ENCODE measurements around the gene SLC44A5.
A peak's percentile ranks its signal among the peaks of the same experiment; 100 is the strongest.
"Not testable (repeated sequence)": the region's sequence is repeated elsewhere in the genome, so short reads cannot be mapped to it uniquely, and the experiment has no call there.

Gene SLC44A5

DNA sequence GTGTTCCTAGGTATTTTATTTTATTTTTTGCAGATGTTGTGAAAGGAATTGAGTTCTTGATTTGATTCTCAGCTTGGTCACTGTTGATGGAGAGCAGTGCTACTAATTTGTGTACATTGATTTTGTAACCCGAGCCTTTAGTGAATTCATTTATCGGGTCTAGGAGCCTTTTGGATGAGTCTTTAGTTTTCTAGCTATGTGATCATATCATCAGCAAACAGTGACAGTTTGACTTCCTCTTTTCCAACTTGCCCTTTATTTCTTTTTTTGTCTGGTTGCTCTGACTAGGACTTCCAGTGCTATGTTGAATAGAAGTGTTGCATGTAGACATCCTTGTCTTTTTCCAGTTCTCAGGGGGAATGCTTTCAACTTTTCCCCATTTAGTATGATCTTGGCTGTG lies 337.8 kb downstream of the SLC44A5 start:
- DNase-seq (ENCODE audit: low spot score) = no peak

DNA sequence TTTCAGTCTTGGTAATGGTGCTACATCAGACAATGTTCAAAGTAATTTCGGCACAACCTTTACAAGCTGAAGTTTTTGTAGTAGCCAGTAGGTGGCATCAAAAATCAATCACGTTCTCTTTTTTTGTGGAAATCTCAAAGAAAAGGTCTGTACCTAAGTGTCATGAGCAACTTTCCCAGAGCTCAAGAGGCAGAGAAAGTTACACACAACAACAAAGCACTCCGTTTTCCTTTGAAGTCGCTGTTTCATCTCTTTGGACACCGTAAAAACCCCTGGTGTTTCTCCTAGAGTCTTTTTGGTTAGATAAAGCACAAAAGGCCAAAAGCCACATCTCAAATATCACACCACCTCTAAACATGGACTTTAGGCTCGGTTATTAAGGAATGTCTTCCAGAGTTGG lies 345.1 kb downstream of the SLC44A5 start:
- DNase-seq (ENCODE audit: low spot score) = peak; percentile 2

DNA sequence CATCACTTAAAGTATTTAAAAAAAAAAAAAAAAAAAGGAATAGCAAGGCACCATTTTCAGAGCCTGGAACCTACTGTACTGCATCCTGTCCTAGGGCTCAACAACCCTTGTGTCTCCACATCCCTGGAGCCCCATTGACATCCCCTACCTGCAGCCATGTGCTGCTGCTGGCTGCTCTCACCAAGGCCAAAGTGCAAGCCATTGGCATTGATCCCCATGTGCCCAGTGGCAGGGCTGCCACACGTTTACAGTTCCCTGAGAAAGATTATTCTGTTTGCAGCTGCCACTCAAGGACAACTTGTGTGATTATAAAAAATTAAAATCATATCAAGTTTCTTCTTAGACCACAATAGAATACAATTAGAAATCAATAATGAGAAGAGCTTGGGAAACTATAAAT lies 346.8 kb downstream of the SLC44A5 start:
- no peak for DNase-seq (ENCODE audit: low spot score)

- DNase-seq (ENCODE audit: low spot score) = not testable (repeated sequence)
Measured at GRCh38 chr1:75263616-75264015, 347.3 kb downstream of the SLC44A5 start.

GRCh38 chr1:75261946-75262345 lies 349.0 kb downstream of the SLC44A5 start:
- not testable (repeated sequence) for DNase-seq (ENCODE audit: low spot score)

GRCh38 chr1:75258351-75258750 lies 352.6 kb downstream of the SLC44A5 start:
- DNase-seq (ENCODE audit: low spot score) = no peak

DNA sequence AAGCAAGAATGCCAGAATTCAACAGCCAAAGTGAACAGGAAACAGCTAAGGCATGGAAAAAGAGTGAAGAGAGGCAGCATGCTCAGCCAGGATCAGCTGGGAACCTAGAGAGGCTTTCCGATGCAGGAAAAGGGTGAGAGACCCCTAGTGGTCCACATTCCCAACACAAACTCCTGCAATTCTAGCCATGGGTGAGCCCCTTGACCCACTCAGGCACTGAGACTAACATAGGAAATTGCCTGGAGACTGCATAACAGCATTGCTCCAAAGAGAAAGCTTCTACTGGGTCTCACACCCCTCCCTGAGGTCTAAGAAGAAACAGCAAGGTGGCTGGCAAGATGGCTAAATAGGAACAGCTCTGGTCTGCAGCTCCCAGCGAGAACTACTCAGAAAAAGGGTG lies 353.5 kb downstream of the SLC44A5 start:
- DNase-seq (ENCODE audit: low spot score) = no peak

GRCh38 chr1:75250114-75250513 lies 360.8 kb downstream of the SLC44A5 start:
- DNase-seq (ENCODE audit: low spot score) = not testable (repeated sequence)

DNA sequence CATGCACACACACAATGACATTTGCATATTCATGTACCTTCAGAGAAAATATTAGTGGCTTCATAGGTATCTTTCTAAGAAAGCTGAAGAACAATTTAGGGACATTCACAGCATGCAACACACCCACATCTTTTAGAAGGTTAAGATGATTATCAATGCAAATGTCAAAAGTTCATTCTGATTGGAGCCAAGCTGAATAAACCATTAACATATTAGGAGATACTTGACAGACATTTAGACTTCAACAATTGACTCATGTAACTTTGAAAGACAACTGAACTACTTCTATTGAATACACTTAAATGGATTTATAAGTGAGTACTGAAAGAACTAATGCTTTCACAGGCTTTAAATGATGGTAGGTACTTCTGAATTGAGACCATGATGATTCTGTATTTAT lies 365.7 kb downstream of the SLC44A5 start:
- no peak for DNase-seq (ENCODE audit: low spot score)

- DNase-seq (ENCODE audit: low spot score) = no peak
Measured at GRCh38 chr1:75243124-75243523, 367.8 kb downstream of the SLC44A5 start.

GRCh38 chr1:75237316-75237715 lies 373.6 kb downstream of the SLC44A5 start:
- DNase-seq (ENCODE audit: low spot score) = no peak

- no peak for DNase-seq (ENCODE audit: low spot score)
Measured at GRCh38 chr1:75234562-75234961, 376.4 kb downstream of the SLC44A5 start.

DNA sequence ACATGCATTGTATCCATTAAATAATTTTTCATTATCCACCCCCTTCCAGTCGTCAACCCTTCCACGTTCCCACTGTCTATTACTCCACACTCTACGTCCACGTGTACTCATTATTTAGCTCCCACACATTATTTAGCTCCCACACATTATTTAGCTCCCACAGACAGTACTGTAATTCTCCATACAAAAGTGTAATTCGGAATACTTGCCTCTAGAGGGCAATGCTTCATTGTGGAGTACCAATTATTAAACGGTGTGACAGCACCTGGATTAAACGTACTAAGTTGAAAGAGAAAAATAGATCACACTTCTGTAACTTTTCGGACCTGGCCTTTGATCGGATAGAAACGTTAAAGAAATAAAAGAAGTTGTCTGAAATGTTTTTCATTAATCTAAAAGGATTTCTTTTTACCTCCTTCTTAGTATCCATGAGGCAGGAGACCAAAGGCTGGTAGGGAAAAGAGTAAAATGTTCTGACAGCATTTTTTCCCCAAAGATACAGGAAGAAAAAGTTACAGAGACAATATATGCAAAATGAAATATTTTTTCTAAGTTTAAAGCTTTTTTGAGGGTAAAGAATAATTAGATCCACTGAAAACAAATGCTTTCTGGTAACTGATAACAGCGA lies 377.5 kb downstream of the SLC44A5 start:
- peak; percentile 3 for DNase-seq (ENCODE audit: low spot score)

- DNase-seq (ENCODE audit: low spot score) = no peak
Measured at GRCh38 chr1:75220072-75220471, 390.8 kb downstream of the SLC44A5 start.

- no peak for DNase-seq (ENCODE audit: low spot score)
Measured at GRCh38 chr1:75214017-75214416, 396.9 kb downstream of the SLC44A5 start.

DNA sequence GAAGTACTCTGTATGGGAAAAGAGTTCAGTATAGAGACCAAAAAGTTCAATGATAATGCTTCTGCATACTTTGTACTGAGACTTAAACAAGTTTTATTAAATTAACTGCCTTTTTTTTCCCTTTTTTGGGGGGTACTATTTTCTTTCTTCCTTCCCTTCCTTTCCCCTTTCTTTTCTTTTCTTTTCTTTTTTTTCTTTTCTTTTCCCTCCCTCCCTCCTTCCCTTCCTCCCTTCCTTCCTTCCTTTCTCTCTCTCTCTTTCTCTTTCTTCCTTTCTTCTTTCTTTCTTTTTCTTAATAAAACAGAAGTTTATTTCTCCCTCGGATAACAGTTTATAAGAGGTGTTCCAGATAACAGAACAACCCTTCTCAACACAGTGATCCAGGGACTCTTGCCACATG lies 399.3 kb downstream of the SLC44A5 start:
- DNase-seq (ENCODE audit: low spot score) = no peak

DNA sequence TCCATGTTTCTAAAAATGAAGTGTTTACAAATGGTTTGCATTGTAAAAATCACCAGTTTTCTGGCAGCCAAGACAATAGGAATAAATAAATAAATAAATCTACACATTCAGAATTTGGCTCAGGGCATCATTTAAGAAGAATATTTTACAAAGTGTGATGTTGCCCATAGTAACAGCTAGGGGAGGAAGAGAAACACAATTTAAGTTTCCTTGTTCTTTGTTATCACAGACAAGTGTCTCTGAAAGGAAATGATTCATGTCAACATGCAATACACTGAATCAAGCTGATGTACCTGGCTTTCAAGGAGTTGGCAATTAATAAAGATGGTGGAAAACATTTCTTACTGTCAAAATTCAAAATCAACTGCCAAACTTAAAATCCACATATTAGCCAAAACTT lies 402.1 kb downstream of the SLC44A5 start:
- no peak for DNase-seq (ENCODE audit: low spot score)

- peak; percentile 56 for DNase-seq (ENCODE audit: low spot score)
Measured at GRCh38 chr1:75203415-75204277, 407.3 kb downstream of the SLC44A5 start.

- DNase-seq (ENCODE audit: low spot score) = no peak
Measured at GRCh38 chr1:75202751-75203150, 408.2 kb downstream of the SLC44A5 start.

- no peak for DNase-seq (ENCODE audit: low spot score)
Measured at GRCh38 chr1:75198761-75199160, 412.2 kb downstream of the SLC44A5 start.

- no peak for DNase-seq (ENCODE audit: low spot score)
Measured at GRCh38 chr1:75198163-75198562, 412.8 kb downstream of the SLC44A5 start.

DNA sequence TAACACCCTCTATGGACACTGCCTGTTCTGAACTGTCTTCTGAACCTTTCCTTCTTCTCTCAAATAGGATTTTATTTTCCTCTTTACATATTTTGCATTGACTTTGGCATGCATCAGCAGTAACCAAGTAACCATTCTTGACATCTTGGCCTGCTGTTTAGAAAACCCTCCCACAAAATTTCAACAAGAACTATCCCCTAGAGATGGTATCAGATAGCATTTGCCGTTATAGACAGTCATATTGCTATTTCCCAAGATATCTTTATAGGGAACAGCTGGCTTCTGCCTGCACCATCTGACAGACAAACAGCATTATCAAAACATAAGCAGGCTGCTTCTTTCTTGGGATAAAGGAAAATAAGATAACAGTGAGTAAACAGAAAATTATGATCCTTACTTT lies 422.0 kb downstream of the SLC44A5 start:
- no peak for DNase-seq (ENCODE audit: low spot score)

DNA sequence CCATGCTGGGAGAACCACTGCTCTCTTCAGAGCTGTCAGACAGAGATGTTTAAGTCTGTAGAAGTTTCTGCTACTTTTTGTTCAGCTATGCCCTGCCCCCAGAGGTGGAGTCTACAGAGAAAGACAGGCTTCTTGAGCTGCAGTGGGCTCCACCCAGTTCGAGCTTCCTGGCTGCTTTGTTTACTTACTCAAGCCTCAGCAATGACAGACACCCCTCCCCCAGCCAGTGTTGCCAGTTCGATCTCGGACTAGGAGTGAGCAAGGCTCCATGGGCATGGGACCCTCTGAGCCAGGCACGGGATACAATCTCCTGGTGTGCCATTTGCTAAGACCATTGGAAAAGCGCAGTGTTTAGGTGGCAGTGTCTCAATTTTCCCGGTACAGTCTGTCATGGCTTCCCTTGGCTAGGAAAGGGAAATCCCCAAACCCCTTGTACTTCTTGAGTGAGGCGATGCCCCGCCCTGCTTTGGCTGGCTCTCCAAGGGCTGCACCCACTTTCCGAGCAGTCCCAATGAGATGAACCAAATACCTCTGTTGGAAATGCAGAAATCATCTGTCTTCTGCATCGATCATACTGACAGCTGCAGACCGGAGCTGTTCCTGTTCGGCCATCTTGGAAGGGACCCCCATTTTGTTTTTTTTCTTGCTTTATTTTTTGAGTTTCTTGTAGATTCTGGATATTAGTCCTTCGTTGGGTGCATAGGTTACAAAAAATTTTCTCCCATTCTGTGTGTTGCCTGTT lies 429.5 kb downstream of the SLC44A5 start:
- DNase-seq (ENCODE audit: low spot score) = not testable (repeated sequence)
